Hippocampal formation (tissue), 2 donors: Measurements from ENCODE around the gene GUCD1.

Experiments used
- DNase-seq, 2 donors: peaks; one replicate each; lab custom pipeline; 2025; lab: John Stamatoyannopoulos, UW

The GUCD1 gene

DNA sequence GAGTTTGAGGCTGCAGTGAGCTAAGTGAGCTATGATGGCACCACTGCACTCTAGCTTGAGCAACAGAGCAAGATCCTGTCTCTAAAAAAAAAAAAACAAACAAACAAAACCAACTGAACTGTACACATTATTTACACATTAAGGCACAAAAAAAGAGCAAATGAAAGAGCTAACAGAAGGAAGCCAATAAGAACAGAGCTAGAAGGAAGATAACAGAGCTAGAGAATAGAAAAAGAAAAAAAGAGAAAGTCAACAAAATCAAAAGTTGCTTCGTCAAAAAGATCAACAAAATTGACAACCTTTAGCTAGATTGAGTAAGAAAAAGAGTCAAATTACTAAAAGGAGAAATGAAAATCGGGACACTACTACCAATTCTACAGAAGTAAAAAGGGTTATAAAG is 25.0 kb downstream of the GUCD1 start:
- no peak for DNase-seq

DNA sequence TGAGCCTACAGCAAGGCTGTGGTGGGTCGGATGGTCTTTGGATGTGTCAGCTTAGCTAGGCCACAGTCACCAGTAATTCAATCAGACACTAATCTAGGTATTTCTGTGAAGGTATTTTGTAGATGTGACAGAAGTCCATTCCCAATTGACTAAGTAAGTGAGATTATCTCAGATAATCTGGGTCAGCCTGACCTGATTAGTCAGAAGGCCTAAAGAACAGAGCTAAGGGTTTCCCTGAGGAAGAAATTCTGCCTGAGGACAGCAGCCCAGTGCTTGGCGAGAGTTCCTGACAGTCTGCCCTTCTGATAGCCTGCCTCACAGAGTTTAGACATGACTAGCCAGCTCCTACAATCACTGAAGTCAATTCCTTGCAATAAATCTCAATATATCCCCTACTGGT is 28.7 kb downstream of the GUCD1 start:
- no peak for DNase-seq

GRCh38 chr22:24525416-24526037 is 29.4 kb downstream of the GUCD1 start:
- peak; percentile 48 to 53 for DNase-seq

- no peak for DNase-seq
These were observed 31.1 kb downstream of the GUCD1 start for GRCh38 chr22:24523873-24524272.

DNA sequence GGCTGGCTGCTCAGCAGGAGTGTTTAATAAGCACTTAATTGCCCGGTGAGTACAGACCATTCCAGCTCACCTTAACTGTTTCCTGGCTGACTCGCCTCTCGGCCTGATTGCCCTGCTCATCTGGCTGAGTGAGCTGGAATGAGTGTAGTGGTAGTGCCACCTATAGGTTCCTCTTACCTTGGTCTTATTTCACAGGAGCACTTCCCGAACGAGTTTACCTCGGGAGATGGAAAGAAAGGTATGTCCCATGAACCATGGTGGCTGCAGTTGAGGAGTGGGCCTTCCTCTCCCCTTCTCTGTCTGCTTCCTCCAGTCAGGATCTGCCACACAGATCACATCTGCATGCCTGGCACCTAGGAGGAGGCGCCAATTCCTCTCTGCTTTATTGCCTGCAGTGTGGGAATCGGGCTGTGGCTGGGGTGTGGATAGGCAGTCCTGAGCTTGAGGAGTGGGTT is 33.1 kb downstream of the GUCD1 start:
- no peak for DNase-seq

DNA sequence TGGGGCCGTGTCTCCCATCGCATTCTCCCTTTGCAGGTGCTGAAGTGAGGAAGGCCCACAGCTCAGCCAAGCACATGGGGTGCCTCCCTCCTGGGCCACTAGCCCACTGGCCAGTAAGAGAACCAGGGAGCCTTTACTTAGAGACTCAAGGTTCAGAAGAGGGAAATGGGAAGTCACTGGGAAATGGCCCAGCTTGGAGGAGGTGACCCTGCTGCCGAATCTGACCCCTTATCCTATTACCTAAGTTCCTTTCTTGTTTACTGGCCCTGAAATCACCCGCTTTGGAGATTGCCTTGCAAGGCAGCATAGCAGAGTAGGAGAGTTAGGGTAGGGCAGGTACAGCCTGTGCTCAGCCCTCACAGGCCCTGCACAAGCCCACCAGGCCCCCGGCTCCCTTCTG is 35.4 kb downstream of the GUCD1 start:
- no peak for DNase-seq

DNA sequence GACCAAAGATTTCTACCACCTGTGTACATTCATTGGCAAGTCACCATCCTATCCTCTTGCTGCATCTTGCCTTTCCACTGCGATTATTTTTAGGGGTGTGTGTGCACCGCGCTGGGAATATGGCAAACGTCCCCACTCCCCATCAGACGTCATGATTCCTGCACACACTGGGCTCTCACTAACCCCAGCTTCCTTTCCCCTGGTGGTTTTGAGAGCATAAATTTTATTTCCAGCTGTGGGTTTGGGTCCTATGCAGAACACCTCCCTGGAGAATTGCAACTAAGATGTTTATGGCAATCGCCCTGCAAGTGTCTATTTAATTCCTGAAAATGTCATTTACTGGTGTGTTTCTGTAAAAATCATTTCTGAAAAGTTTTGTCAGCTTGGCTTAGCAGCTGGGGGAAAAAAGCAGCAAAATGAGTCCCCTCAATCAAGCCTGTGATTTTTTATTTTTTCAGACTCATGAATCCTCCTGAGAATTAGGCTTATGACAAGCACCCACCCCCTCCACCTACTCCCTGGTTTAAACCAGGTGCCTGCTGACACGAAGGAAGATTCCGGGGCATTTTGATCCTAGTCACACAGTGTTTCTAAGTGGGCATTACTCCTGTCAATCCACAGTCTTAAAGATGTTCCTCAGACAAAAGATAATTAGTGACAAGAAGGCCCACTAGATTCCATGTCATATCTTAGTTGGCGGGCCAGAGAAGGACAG is 36.0 kb downstream of the GUCD1 start:
- no peak for DNase-seq

DNA sequence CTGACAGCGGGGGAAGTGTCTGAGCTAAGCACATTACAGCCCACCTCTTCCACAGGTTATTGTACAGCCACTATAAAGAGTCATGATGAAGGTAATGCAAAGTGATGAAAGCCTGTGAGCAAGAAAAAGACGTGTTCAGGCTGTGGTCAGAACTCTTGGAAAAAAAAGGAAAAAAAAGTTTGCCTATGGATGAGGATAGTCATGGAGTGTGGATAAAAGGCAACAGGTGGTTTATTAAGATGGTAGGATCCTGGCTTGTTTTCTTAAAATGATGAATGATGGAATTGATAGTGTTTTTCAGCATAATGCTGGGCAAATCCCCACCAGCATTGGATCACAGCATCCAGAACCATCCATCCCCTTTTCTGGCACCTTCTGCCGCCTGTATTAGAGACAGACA is 36.7 kb downstream of the GUCD1 start:
- DNase-seq: no peak

DNA sequence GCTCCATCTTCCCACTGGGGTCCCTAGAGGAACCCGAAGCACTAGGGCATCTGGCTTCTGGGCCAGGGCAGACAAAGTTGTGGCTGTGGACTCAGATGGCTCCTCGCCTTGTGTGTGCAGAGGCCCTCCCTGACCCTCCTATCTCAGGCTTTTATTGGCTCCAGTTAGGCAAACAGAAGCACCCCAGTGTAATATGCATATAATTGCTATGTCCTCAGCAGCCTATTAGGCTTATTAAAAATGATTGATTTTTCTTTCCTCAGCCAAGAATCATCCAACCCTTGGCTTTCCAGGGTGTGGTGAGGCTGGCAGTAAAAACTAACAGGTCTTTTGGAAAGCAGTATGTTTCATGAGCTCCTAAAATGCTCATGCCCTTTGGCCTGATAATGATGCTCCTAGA is 37.5 kb downstream of the GUCD1 start:
- no peak for DNase-seq

- DNase-seq: peak in 1 of 2 donors; percentile 6
These were observed 38.6 kb downstream of the GUCD1 start for GRCh38 chr22:24516301-24516737.

GRCh38 chr22:24515027-24515338 is 40.0 kb downstream of the GUCD1 start:
- no peak for DNase-seq

DNA sequence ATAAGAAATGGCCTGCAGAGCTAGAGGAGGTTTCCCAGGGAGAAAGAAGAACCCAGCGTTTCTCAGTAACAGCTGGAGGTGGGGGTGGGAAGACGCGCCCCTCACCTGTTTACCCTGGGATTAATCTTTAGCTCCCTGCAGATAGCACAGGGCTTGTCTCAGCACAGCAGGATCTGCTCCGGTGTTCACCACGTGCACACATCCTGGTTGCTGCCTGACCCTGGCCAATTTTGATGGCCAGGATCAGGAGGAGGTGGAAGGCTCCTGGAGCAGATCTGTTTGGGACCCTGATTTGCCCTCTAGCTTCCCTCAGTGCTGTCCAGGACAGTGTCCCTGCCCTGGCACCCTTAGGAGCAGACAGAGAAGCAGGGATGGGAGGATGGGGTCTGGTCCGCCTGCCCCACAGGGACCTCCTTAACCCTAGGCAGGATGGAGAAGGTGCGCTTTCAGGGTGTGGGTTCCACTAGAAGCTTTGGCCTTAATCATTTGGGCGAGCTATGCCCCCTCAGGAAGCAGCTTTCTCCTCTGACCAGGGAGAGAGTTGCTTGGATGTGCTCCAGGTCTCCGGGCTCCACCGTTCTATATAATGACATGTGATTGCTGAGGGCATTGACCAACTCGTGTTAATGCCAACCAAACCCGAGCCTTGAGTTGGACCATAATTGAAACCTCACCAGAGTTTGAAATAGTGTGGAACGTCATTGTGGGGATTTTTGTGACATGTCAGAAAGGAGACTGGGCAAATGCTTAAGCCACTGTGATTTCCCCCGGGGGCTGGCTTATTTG is 40.5 kb downstream of the GUCD1 start:
- no peak for DNase-seq

- no peak for DNase-seq
These were observed 41.3 kb downstream of the GUCD1 start for GRCh38 chr22:24513378-24514240.

DNA sequence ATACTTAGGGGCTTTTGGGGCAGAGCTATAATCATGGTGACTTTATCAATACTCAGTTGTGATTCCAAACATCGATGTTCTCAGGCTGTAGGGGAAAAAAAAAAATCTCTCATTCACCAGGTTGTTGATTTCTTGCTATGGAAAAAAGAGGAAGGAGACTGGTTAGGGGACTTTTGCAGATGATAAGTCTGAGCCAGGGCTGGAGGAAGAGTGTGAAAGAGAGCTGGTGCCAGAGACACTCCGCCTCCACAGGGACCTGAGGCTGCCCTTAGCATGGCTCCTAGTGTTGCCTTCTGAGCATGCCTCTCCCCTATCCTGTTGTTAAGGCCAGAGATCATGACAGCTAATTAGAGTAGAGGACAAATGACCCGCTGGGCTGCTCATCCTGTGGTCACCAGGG is 42.9 kb downstream of the GUCD1 start:
- DNase-seq: no peak

DNA sequence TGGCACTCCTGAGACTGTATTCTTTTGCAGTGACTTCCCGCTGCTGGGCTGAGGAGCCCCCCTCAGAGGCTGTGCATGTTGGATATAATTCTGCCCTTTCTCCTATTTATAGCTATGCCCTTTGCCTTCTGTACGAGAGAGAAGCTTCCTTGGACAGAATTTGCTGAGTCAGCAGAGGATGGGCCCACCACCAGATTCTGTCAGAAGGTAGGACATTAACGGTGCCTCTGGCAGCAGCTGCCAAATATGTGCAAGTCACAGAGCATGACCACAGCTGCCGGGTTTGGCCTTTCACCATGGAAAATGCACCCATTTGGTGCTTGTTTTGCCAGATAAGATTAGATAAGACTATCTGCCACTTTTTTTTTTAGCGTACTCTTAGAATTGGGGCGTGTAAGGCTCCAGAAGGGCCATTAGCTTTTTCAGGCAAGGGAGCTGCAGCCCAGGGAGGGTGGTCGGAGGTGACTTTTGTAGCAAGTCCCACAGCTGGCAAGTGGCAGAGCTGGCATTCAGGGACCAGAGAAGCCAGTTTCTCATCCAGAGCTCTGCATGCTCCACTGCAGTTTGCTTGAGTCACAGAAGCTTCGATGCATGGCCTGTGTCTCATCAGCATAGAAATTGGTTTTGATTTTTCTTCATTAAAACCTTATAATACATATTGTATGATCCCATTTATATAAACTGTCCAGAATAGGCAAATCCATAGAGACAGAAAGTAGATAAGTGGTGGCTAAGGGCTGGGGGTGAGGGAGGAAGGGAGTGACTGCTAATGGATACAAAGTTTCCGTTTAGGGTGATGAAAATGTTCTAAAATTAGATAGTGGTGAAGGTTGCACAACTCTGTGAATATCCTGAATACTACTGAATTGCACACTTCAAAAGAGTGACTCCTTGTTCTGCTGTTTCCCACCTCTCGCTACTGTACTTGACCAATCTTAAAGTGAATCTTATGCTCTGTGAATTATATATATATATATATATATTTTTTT is 44.0 kb downstream of the GUCD1 start:
- no peak for DNase-seq

DNA sequence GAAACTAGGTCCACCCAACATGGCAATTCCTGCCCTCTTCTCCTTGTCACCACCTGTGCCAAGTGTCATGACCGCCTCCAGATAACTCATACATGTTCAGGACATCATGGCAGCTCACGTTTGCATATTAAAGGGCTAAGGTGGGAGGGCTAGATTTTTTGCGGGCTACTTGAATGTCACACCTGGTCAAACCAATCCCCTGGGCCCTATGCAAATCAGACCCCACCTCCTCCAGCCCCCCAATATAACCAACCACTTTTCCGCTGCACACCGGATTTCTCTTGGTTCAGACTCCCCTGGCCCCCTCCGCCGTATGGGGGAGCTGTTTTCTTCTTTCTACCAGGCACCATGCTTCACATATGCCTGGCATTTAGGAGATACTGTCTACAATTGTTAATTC is 47.2 kb downstream of the GUCD1 start:
- no peak for DNase-seq

DNA sequence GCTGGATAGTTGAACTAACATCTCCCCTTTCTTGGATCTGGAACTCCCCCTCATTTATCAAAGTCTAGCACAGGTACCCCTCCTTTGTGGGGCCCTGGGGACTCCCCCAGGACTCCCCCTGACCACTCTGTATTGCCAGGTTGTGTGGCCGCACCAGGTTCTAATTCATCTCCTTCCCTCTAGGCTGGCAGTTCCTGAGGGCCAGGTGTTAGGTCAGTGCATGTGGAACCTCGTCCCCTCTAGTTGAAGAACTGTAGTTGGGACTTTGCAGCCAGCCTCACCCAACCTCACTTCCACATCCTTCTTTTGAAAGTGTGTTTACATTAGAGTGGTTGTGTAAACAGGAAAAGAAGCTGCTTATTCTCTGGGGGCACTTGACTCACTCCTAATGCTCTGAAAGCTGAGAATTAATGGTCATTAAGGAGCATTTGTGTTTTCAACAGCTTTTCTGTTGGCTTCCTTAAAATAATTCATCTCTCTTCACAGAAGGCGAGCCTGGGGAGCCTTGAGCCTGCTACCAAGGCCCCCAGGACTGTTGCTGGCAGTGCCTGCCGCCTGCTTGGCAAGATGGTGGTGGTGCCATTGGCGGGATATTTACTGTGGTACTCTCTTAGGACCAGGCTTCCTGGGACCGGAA is 48.0 kb downstream of the GUCD1 start:
- no peak for DNase-seq

GRCh38 chr22:24504956-24505736 is 49.8 kb downstream of the GUCD1 start:
- no peak for DNase-seq

DNA sequence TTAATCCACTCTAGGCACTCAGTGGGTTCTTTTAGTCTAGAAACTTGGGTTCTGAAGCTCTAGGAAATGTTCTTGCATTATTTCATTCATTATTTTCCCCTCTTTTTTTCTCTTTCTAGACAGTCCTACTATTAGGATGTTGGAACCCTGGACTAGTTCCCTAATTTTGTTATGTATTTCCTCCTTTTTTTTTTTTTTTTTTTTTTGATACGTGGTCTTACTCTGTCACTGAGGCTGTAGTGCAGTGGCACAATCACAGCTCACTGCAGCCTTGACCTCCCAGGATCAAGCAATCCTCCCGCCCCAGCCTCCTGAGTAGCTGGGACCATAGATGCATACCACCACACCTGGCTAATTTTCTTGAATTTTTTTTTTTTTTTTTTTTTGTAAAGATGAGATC is 50.4 kb downstream of the GUCD1 start:
- DNase-seq: no peak
